Astrocyte (in vitro differentiated cells and primary cell): ENCODE results near the gene NDUFB6.

Experiments
- EZH2 ChIP-seq: IDR thresholded peaks from 2 replicates; pipeline ENCODE4 v1.6.1; 2012; ENCODE audit warnings: mild to moderate bottlenecking, low read length, inconsistent platforms; ENCODE audit not compliant: insufficient read depth
- TF ChIP-seq, protein P1 (sequence below): IDR thresholded peaks from 2 replicates; pipeline ENCODE4 v1.5.1; 2011; ENCODE audit warnings: low read depth, mild to moderate bottlenecking, inconsistent platforms, low read length, moderate library complexity; ENCODE audit not compliant: insufficient read depth

- TF ChIP-seq, protein P1, sequence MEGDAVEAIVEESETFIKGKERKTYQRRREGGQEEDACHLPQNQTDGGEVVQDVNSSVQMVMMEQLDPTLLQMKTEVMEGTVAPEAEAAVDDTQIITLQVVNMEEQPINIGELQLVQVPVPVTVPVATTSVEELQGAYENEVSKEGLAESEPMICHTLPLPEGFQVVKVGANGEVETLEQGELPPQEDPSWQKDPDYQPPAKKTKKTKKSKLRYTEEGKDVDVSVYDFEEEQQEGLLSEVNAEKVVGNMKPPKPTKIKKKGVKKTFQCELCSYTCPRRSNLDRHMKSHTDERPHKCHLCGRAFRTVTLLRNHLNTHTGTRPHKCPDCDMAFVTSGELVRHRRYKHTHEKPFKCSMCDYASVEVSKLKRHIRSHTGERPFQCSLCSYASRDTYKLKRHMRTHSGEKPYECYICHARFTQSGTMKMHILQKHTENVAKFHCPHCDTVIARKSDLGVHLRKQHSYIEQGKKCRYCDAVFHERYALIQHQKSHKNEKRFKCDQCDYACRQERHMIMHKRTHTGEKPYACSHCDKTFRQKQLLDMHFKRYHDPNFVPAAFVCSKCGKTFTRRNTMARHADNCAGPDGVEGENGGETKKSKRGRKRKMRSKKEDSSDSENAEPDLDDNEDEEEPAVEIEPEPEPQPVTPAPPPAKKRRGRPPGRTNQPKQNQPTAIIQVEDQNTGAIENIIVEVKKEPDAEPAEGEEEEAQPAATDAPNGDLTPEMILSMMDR = no peak
- no peak for TF ChIP-seq EZH2
These were observed 17.5 kb upstream of the NDUFB6 start for GRCh38 chr9:32590476-32590875.
